Muscle of arm (tissue), 12 donors: ENCODE data around the gene AGBL4. TPM values are rescaled to one million over a fixed set of nuclear protein-coding genes. Genes with fewer than 3 reads are reported as not detected.
"Not testable (repeated sequence)": the region's sequence is repeated elsewhere in the genome, so short reads cannot be mapped to it uniquely, and the experiment has no call there.

Source experiments
- DNase-seq: peaks from one replicate; pipeline ENCODE4 v3.0.0-alpha.2; 2013
- polyA plus RNA-seq, 12 donors: library from polyadenylated mRNA; unstranded; fragments of 120-200 nt; gene quantifications; one replicate each; pipeline ENCODE4 v1.2.1, GENCODE V29; 2013; ENCODE audit not compliant: insufficient read length in 12 of 12

The AGBL4 gene
- polyA plus RNA-seq, 12 donors = 0.12 to 0.72 (median 0.21) TPM; not detected in 2

GRCh38 chr1:48547561-48548220 is 1476.1 kb downstream of the AGBL4 start:
- no peak for DNase-seq

GRCh38 chr1:48543854-48544253 is 1479.9 kb downstream of the AGBL4 start:
- DNase-seq = no peak

- no peak for DNase-seq
Observed at GRCh38 chr1:48540587-48540986, 1483.2 kb downstream of the AGBL4 start.

- DNase-seq = no peak
Observed at GRCh38 chr1:48536477-48536876, 1487.3 kb downstream of the AGBL4 start.

DNA sequence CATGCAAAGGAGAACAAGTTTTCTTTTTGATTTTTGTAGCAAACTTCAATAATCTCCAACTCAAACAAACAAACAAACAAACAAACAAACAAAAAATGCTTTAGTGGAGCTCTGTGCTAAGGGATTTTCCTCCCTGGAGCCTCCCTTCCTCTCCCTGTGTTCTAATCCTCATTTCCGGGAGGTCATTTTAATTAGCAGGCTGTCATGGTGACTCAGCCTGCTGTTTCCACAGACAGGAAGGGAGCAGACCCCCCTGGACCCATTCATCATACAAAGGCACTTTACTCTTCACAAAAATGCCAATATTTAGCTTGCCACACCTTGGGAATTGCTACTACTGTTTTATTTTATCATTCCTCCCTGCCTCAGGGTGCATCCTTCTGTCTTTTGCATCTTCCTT is 1490.8 kb downstream of the AGBL4 start:
- no peak for DNase-seq

DNA sequence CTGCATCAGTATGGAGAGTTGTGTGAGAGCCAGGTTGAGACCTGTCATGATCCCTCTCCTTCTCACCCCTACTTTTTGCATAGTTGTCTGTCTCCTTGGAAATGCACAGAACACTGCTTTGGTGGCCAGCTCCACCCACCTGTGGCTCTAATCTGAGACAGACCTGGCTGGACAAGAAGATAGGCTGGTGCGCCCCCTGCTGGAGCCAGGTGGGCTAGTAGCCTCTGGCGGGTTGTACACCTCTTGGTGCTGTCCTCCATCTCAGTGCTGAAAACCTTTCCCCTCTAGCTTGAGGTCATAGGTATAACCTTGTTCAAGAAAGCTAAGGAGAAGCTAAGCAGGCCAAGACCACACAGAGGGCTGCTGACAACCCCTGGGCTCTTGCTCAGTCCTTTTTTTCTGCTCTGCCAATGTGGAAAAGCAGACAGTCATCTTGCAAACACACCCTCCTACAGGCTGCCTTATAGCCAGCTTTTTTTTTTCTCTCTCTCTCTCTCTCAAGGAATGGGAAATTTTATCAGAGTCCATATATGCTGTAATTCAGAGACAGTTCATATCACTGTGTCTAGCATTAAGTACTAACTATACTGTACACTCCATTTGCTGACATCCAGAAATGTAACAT is 1492.9 kb downstream of the AGBL4 start:
- peak; percentile 10 for DNase-seq

DNA sequence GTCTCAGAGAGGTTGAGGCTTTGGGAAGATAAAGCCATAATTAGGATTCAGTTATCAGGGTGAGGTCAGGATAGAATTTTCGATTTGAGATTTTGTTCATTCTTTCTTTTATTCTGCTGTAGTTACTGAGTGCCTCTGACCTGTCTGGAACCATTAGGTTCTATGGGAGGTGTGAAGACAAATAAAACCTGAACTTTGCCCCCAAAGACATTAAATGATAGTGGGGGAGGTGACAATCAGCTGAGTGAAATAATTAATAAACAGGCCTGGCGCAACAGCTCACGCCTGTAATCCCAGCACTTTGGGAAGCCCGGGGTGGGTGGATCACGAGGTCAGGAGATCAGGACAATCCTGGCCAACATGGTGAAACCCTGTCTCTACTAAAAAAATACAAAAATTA is 1496.7 kb downstream of the AGBL4 start:
- DNase-seq = no peak

- peak; percentile 7 for DNase-seq
Observed at GRCh38 chr1:48526008-48526710, 1497.6 kb downstream of the AGBL4 start.

GRCh38 chr1:48524892-48525467 is 1498.8 kb downstream of the AGBL4 start:
- DNase-seq = no peak

GRCh38 chr1:48523558-48523957 is 1500.2 kb downstream of the AGBL4 start:
- DNase-seq = no peak

GRCh38 chr1:48519896-48520295 is 1503.9 kb downstream of the AGBL4 start:
- DNase-seq = not testable (repeated sequence)

GRCh38 chr1:48506870-48507269 is 1516.9 kb downstream of the AGBL4 start:
- no peak for DNase-seq

GRCh38 chr1:48500541-48501450 is 1523.0 kb downstream of the AGBL4 start:
- no peak for DNase-seq

GRCh38 chr1:48499211-48499735 is 1524.5 kb downstream of the AGBL4 start:
- DNase-seq = no peak

- peak; percentile 73 for DNase-seq
Observed at GRCh38 chr1:48498096-48498791, 1525.5 kb downstream of the AGBL4 start.

- no peak for DNase-seq
Observed at GRCh38 chr1:48495911-48496310, 1527.8 kb downstream of the AGBL4 start.

- DNase-seq = no peak
Observed at GRCh38 chr1:48495166-48495565, 1528.6 kb downstream of the AGBL4 start.

DNA sequence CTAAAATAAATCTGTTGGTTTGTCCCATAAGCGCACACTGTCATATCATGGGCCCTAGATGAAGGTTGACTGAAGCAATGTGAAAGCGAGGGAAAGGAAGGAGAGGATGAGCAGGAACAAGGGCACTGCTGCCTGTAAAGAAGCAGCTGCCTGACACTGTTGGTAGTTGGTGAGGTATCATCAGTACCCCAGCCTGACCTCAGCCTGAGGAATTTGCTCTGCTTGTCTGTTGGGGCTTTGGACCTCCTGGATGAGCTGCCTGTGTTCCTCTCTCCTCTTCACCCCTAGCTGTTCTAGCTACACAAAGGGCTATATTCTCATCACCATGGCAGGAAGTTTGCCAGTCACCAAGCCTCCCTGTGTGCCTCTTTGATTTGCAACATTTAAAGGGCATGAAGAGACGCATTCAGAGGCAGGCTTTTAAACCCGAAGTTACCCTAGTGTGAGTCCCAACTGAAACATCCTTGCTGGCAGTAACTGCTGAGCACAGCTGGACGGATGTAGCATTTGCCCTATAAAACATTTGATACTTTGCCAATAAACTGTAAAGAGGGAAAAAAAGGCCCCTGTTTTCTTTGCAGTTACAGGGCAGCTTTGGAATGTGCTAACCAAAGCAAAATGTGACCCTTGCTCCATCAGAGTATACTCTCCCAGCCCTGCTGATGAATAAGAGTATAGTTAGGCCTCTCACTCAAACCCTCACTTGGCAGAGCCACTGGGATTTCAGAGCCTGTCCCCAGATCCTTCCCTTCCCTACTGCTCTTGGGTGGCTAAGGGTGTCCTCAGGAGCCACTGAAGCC is 1529.6 kb downstream of the AGBL4 start:
- DNase-seq = peak; percentile 45

DNA sequence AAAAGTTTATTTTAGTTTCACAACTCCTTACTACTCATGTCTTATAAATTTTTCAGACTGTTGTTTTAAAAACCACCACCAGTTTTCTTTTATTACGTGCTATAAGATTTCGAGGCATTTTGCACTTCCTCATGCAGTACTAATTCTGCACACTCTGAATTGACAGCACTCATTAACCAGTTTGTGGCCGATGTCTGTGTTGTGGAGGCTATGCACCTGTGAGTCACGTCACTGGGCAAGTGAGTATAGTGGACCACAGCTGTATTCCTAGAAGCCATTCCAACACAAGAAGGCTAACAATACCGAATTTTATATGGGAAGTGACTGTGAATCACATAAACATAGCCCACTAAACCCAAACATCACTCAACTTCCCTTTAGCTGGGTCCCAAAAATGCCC is 1530.7 kb downstream of the AGBL4 start:
- no peak for DNase-seq

- DNase-seq = no peak
Observed at GRCh38 chr1:48492392-48492791, 1531.4 kb downstream of the AGBL4 start.
